GM21515 (cell line): ENCODE measurements around the gene PRRT1B.
"Not testable (repeated sequence)": the region's sequence is repeated elsewhere in the genome, so short reads cannot be mapped to it uniquely, and the experiment has no call there.

Experiments used
- ATAC-seq: cut with Tn5 transposase; IDR thresholded peaks from one replicate; pipeline ENCODE4 v1.9.1; 2021; ENCODE audit not compliant: unreplicated experiment

PRRT1B gene

GRCh38 chr9:131549186-131549585 is 3.9 kb downstream of the PRRT1B start:
- ATAC-seq, result not testable (repeated sequence)

- not testable (repeated sequence) for ATAC-seq
Observed at GRCh38 chr9:131550465-131550864, 5.1 kb downstream of the PRRT1B start.

GRCh38 chr9:131552030-131552429 is 6.7 kb downstream of the PRRT1B start:
- no peak for ATAC-seq

GRCh38 chr9:131554087-131554842 is 8.9 kb downstream of the PRRT1B start:
- no peak for ATAC-seq

- ATAC-seq, result no peak
Observed at GRCh38 chr9:131554843-131555351, 9.6 kb downstream of the PRRT1B start.

- ATAC-seq, result no peak
Observed at GRCh38 chr9:131555841-131556673, 10.7 kb downstream of the PRRT1B start.

- no peak for ATAC-seq
Observed at GRCh38 chr9:131557855-131558548, 12.7 kb downstream of the PRRT1B start.

- no peak for ATAC-seq
Observed at GRCh38 chr9:131559421-131560000, 14.2 kb downstream of the PRRT1B start.

- no peak for ATAC-seq
Observed at GRCh38 chr9:131562032-131562959, 17.0 kb downstream of the PRRT1B start.

- ATAC-seq, result no peak
Observed at GRCh38 chr9:131565369-131565768, 20.0 kb downstream of the PRRT1B start.

GRCh38 chr9:131566158-131566557 is 20.8 kb downstream of the PRRT1B start:
- ATAC-seq, result no peak

GRCh38 chr9:131567910-131568309 is 22.6 kb downstream of the PRRT1B start:
- no peak for ATAC-seq

- ATAC-seq, result no peak
Observed at GRCh38 chr9:131574730-131575640, 29.7 kb downstream of the PRRT1B start.

GRCh38 chr9:131575946-131576853 is 30.9 kb downstream of the PRRT1B start:
- no peak for ATAC-seq

GRCh38 chr9:131577005-131578000 is 32.0 kb downstream of the PRRT1B start:
- ATAC-seq, result no peak

GRCh38 chr9:131578021-131578420 is 32.7 kb downstream of the PRRT1B start:
- no peak for ATAC-seq
